Measurements from ENCODE around the gene EAF1. TPM values are rescaled to one million over a fixed set of nuclear protein-coding genes. Genes with fewer than 3 reads are reported as not detected.
A peak's percentile ranks its signal among the peaks of the same experiment; 100 is the strongest.

The EAF1 gene
- total RNA-seq (2014; rRNA removed; shearing (Covaris generic)) (16.9 and 20.9 TPM in 2 replicates), polyA plus RNA-seq (2016; fragmentation: Nextera tagmentation; extraction: Ambion mirVana) (7.1 and 7.2 TPM in 2 replicates)

DNA sequence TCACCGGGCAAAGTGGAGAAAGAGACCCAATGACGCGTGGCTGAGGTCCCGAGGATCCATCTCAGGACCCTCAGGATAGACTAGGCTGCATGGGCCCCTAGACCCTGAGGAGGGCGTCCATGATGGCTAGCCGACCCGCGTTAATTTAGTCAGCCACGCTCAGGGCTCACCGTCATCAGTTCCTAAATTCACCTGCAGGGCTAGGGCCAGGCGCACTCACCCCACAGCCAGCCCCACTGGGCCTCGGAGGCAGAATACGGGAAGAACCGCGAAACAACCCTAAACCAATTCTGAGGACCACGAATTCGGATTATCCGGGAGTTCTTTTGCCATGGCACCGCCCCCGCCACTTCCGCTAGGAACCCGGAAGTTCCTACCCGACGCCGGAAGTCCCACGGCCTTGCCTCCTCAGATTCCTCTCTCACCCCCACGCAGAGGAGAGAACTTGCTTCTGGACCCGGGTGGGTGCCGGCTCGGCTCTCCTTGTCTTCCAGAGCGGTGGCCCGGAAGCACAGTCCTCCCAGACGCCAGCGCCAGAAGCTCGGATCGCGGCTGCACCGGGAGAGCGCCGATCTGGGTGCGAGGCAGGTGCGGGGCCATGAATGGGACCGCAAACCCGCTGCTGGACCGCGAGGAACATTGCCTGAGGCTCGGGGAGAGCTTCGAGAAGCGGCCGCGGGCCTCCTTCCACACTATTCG, at the start of gene EAF1, which contains the start of gene METTL6:
Gene EAF1, plus strand, starts transcription at position 417 of the 699 bp plus-strand sequence. Its CDS starts 182 bp downstream, at position 599.
Gene METTL6, minus strand, starts transcription at position 363 of the 699 bp plus-strand sequence. CDS start 1,033 bp downstream, outside the sequence.
- H3F3A ChIP-seq (ENCODE audit: insufficient read depth): peaks cover 14% of the 10 kb centered on the region; the same call in 1 of the 2 replicates
- no peaks in the 10 kb centered on the region for H3K27me3 ChIP-seq (replicated peaks; ENCODE audit: insufficient read depth)
- WGBS, 2 experiments (ENCODE audit: low coverage in 1 of 2, low lambda C conversion rate in 2 of 2, missing lambda C conversion rate in 2 of 2): 1 to 2% methylated on average over 49 to 52 of the region's 52 CpGs
- TF ChIP-seq EZH2 (IDR thresholded peaks at IDR 0.05; ENCODE audit: insufficient read depth, poor library complexity, severe bottlenecking): no peak
- TF ChIP-seq EZH2phosphoT487 (IDR thresholded peaks at IDR 0.05; ENCODE audit: insufficient read depth, low read depth): no peak
- no peaks in the 10 kb centered on the region for H3K9me3 ChIP-seq (ENCODE audit: low read depth)
- DNase-seq: peak; percentile 91
- peaks cover 30% of the 10 kb centered on the region for H3K36me3 ChIP-seq (ENCODE audit: low read depth)
- peak within 1 kb of the TSS; percentile 97 for H2AFZ ChIP-seq
- H4K20me1 ChIP-seq (ENCODE audit: insufficient read depth): no peaks in the 10 kb centered on the region
- H3K9ac ChIP-seq: peak within 1 kb of the TSS; percentile 95
- H3K4me1 ChIP-seq (ENCODE audit: insufficient read depth): peaks cover 19% of the 10 kb centered on the region
- H3K4me2 ChIP-seq (ENCODE audit: unreplicated experiment): peak within 1 kb of the TSS; percentile 96
- in situ Hi-C loops (cut with MboI): loop anchor here (10.0 kb wide), 1 partner anchor 127 kb away; no protein-coding TSS in a partner anchor
- H3K9me2 ChIP-seq (ENCODE audit: insufficient read depth): no peaks in the 10 kb centered on the region
- H3K4me3 ChIP-seq: peak within 1 kb of the TSS; percentile 99
- H3K79me2 ChIP-seq (ENCODE audit: insufficient read depth): peaks cover 81% of the 10 kb centered on the region
- H3K27ac ChIP-seq: peak within 1 kb of the TSS; percentile 92

DNA sequence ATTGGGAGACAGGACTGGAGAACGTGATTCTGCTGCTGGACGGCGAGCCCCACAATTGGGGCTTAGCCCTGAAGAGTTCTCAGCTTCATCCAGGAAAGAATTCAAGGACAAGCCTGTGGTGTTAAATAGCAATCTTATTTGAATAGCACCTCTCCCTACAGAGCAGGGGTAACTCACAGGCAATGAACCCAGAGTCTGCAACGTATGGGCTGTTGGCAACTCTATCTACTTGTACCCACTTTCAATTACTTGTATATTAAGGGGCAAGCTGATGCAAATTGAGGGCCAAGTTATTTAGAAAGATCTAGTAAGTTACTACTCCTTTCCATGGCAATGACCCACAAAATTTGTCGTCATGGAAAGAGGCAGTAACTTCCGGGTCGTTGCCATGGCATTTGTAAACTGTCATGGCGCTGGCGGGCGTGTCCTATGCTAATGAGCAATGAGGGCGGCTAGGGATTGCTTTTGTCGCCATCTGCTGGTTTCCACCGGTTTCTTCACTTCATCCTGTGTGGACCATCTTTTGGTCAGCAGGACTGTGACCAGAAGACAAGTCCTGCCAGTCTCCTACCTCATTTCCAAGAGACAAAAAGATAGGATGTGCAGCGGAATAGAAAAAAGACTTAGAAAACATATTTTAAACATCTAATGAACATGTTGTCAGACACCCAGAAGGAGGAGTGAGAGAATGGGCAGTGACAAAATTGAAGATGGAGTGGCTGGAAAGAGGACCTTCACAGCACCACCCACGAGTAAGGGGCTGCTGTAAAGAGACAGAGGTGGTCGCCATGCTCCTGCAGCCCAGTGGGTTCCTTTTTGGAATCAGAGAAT, 49.2 kb upstream of the EAF1 start:
- Histone ChIP-seq H3K4me2 (ENCODE audit: unreplicated experiment) (peak overlapping the region; percentile 13), H3F3A (ENCODE audit: insufficient read depth) (no peaks in the 10 kb centered on the region), H2AFZ (peak overlapping the region; percentile 86), H3K36me3 (ENCODE audit: low read depth) (no peaks in the 10 kb centered on the region), H3K27ac (peak overlapping the region; percentile 63), H4K20me1 (ENCODE audit: insufficient read depth) (no peaks in the 10 kb centered on the region), H3K9me2 (ENCODE audit: insufficient read depth) (no peaks in the 10 kb centered on the region), H3K9me3 (ENCODE audit: low read depth) (no peaks in the 10 kb centered on the region), H3K4me1 (ENCODE audit: insufficient read depth) (no peaks in the 10 kb centered on the region), H3K79me2 (ENCODE audit: insufficient read depth) (no peaks in the 10 kb centered on the region), H3K4me3 (no peak overlapping the region), H3K27me3 (replicated peaks; ENCODE audit: insufficient read depth) (no peaks in the 10 kb centered on the region), H3K9ac (peak overlapping the region; percentile 61)
- WGBS, 2 experiments (ENCODE audit: low coverage in 1 of 2, low lambda C conversion rate in 2 of 2, missing lambda C conversion rate in 2 of 2): 22% methylated on average over 16 of the region's 16 CpGs
- in situ Hi-C loops (cut with MboI): no loop called here
- peak; percentile 99 for DNase-seq
- TF ChIP-seq EZH2phosphoT487 (IDR thresholded peaks at IDR 0.05; ENCODE audit: insufficient read depth, low read depth) (no peak), EZH2 (IDR thresholded peaks at IDR 0.05; ENCODE audit: insufficient read depth, poor library complexity, severe bottlenecking) (no peak)

DNA sequence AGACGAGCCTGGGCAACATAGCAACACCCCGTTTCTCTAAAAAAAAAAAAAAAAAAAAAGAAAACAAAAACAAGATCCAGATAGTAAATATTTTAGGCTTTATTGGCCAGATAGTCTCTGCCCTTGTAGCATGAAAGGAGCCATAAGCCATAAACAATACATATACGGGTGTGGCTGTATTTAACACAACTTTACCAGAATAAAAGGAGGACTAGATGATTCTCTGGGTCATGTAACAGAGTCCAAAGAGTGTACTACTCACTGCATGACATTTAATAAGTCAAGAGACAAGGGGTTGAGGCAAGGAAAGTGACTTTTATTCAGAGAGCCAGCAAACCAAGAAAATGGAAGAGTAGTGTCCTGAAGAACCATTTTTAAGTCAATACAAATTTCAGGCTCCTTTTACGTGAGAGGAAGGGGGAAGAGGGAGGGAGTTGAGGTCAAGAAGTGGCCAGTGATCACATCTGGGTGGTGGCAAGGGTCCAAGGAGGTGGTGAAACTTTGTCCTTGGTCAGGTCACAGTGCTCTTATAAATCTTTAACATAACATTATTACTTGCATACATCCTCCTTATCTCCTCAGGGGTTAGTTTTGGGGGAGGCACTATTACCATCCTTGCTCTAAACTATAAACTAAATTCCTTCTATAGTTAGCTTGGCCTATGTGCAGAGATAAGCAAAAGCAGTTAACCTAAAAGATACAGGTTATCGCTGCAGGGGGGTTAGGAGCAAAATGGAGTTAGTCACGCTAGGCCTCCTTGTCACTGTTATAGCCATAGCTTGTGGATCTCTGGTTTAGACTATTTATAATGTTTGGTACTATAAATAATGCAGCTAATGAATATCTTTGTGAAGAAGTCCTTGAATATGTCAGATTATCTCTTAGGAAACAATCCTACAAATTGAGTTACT, 46.2 kb upstream of the EAF1 start:
- Histone ChIP-seq H3K9ac (no peak overlapping the region), H4K20me1 (ENCODE audit: insufficient read depth) (no peaks in the 10 kb centered on the region), H3K9me3 (ENCODE audit: low read depth) (no peaks in the 10 kb centered on the region), H2AFZ (peak overlapping the region; percentile 12; the same call in 1 of the 2 replicates), H3K4me3 (no peak overlapping the region), H3K79me2 (ENCODE audit: insufficient read depth) (no peaks in the 10 kb centered on the region), H3K27me3 (replicated peaks; ENCODE audit: insufficient read depth) (no peaks in the 10 kb centered on the region), H3K36me3 (ENCODE audit: low read depth) (no peaks in the 10 kb centered on the region), H3K4me1 (ENCODE audit: insufficient read depth) (peaks cover 15% of the 10 kb centered on the region), H3F3A (ENCODE audit: insufficient read depth) (0 out of 2 replicates have a peak, but pooled peaks cover 7% of the 10 kb centered on the region), H3K9me2 (ENCODE audit: insufficient read depth) (no peaks in the 10 kb centered on the region), H3K4me2 (ENCODE audit: unreplicated experiment) (no peak overlapping the region), H3K27ac (no peak overlapping the region)
- no peak for DNase-seq
- TF ChIP-seq EZH2 (IDR thresholded peaks at IDR 0.05; ENCODE audit: insufficient read depth, poor library complexity, severe bottlenecking) (no peak), EZH2phosphoT487 (IDR thresholded peaks at IDR 0.05; ENCODE audit: insufficient read depth, low read depth) (no peak)
- in situ Hi-C loops (cut with MboI): loop anchor here (10.0 kb wide), 1 partner anchor 116 kb away; no protein-coding TSS in a partner anchor
- WGBS, 2 experiments (ENCODE audit: low coverage in 1 of 2, low lambda C conversion rate in 2 of 2, missing lambda C conversion rate in 2 of 2): 55 to 61% methylated on average over 6 of the region's 6 CpGs

Measured in GM23248 (cell line).